Measurements from ENCODE around the gene DIPK1A.
A peak's percentile ranks its signal among the peaks of the same experiment; 100 is the strongest.

The DIPK1A gene

DNA sequence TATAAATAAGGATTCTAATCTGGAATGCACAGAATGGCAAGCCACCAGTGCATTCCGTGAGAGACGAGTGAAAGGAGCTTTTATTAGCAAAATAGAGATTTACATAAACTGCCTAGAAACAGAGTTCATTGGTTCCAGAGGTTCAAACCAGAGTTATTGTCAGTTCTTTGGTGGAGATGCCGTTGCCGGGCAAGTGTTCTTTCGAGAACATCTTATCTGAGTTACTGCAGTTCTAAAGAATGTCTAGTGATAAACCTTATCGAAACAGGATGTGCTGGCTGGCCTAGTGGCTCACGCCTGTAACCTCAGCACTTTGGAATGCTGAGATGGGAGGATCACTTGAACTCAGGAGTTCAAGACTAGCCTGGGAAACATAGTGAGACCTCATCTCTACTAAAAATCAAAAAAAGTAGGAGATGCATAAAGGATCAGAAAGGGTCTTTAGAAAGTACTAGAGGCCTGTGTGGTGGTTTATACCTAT is 156.5 kb downstream of the DIPK1A start:
- TF ChIP-seq EP300 (IDR thresholded peaks at IDR 0.05; ENCODE audit: borderline replicate concordance) (peak; percentile 50; the same call in 1 of the 2 replicates), RAD21 (IDR thresholded peaks at IDR 0.05; ENCODE audit: low read depth) (no peak), ZBTB7A (IDR thresholded peaks at IDR 0.05; ENCODE audit: low read depth) (no peak), TEAD4 (IDR thresholded peaks at IDR 0.05) (peak; percentile 49; the same call in 1 of the 2 replicates), TCF12 (IDR thresholded peaks at IDR 0.05; ENCODE audit: low read depth) (0 out of 2 replicates have a peak, but pooled peaks have one; percentile 10), CEBPB (IDR thresholded peaks at IDR 0.05) (no peak), FOXM1 (IDR thresholded peaks at IDR 0.05; ENCODE audit: borderline replicate concordance, low read depth) (no peak), CREB1 (IDR thresholded peaks at IDR 0.05; ENCODE audit: low read depth) (no peak), TAF1 (IDR thresholded peaks at IDR 0.05; ENCODE audit: low read depth) (no peak), EGR1 (IDR thresholded peaks at IDR 0.05) (no peak), NFIC (IDR thresholded peaks at IDR 0.05) (no peak)
- TF ChIP-seq, protein P1, sequence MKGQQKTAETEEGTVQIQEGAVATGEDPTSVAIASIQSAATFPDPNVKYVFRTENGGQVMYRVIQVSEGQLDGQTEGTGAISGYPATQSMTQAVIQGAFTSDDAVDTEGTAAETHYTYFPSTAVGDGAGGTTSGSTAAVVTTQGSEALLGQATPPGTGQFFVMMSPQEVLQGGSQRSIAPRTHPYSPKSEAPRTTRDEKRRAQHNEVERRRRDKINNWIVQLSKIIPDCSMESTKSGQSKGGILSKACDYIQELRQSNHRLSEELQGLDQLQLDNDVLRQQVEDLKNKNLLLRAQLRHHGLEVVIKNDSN (IDR thresholded peaks at IDR 0.05): no peak
- TF ChIP-seq, protein P2, sequence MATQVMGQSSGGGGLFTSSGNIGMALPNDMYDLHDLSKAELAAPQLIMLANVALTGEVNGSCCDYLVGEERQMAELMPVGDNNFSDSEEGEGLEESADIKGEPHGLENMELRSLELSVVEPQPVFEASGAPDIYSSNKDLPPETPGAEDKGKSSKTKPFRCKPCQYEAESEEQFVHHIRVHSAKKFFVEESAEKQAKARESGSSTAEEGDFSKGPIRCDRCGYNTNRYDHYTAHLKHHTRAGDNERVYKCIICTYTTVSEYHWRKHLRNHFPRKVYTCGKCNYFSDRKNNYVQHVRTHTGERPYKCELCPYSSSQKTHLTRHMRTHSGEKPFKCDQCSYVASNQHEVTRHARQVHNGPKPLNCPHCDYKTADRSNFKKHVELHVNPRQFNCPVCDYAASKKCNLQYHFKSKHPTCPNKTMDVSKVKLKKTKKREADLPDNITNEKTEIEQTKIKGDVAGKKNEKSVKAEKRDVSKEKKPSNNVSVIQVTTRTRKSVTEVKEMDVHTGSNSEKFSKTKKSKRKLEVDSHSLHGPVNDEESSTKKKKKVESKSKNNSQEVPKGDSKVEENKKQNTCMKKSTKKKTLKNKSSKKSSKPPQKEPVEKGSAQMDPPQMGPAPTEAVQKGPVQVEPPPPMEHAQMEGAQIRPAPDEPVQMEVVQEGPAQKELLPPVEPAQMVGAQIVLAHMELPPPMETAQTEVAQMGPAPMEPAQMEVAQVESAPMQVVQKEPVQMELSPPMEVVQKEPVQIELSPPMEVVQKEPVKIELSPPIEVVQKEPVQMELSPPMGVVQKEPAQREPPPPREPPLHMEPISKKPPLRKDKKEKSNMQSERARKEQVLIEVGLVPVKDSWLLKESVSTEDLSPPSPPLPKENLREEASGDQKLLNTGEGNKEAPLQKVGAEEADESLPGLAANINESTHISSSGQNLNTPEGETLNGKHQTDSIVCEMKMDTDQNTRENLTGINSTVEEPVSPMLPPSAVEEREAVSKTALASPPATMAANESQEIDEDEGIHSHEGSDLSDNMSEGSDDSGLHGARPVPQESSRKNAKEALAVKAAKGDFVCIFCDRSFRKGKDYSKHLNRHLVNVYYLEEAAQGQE (IDR thresholded peaks at IDR 0.05; ENCODE audit: low read depth): no peak
- TF ChIP-seq, protein P3, sequence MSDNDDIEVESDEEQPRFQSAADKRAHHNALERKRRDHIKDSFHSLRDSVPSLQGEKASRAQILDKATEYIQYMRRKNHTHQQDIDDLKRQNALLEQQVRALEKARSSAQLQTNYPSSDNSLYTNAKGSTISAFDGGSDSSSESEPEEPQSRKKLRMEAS (IDR thresholded peaks at IDR 0.05): no peak

DNA sequence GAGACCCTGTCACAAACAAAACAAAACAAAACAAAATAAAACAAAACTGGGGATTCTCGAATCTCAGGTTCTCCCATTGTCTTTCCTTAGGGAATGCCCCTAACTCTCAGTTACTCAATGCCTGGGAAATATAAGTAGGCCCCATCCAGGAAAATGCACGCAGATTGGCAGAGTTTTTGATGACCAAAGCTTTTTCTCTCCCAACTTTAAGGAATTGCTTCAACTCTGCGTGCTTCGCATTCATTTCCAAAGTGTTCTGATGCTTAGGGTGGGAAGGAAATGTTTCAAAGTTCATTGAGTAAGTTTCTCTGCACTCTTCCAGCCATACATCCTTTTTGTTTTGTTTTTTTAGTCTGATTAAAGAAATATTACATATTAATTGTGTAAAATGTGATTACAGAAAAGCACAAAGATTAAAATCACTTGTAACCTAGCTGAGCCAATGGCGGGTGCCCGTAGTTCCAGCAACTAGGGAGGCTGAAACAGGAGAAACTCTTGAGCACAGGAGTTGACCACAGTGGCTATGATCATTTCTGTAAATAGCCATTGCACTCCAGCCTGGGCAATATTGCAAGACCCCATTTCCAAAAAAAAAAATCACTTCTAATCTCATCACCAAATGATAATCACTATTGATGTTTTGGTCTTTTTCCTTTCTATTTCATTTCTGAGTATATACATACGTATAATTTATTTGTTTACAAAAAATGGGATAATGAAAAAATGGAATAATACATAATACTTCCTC is 157.9 kb downstream of the DIPK1A start:
- TF ChIP-seq TCF12 (IDR thresholded peaks at IDR 0.05; ENCODE audit: low read depth) (no peak), FOXM1 (IDR thresholded peaks at IDR 0.05; ENCODE audit: borderline replicate concordance, low read depth) (no peak), RAD21 (IDR thresholded peaks at IDR 0.05; ENCODE audit: low read depth) (no peak), TEAD4 (IDR thresholded peaks at IDR 0.05) (no peak), TAF1 (IDR thresholded peaks at IDR 0.05; ENCODE audit: low read depth) (no peak), ZBTB7A (IDR thresholded peaks at IDR 0.05; ENCODE audit: low read depth) (no peak), YY1 (IDR thresholded peaks at IDR 0.05; ENCODE audit: low read depth) (no peak), NFIC (IDR thresholded peaks at IDR 0.05) (no peak), CREB1 (IDR thresholded peaks at IDR 0.05; ENCODE audit: low read depth) (no peak), EGR1 (IDR thresholded peaks at IDR 0.05) (no peak), EP300 (IDR thresholded peaks at IDR 0.05; ENCODE audit: borderline replicate concordance) (no peak), CEBPB (IDR thresholded peaks at IDR 0.05) (no peak)
- TF ChIP-seq, protein P2 (IDR thresholded peaks at IDR 0.05; ENCODE audit: low read depth): no peak
- TF ChIP-seq, protein P3 (IDR thresholded peaks at IDR 0.05): no peak
- TF ChIP-seq, protein P1 (IDR thresholded peaks at IDR 0.05): no peak

DNA sequence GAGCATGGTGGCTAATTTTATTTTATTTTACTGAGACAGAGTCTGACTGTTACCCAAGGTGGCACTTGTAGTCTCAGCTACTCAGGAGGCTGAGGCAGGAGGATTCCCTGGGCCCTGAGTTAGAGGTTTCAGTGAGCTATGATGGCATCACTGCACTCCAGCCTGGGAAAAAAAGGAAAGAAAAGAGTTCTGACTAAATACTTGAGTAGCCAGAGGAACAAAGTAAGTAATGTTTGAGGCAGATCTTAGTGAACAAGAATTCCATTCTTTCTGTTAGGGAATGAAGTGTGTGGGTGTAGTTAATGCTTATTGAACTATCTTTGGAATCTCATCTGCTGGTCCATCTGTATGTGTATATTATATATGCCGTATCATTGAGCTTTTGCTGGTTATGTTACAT is 163.3 kb downstream of the DIPK1A start:
- TF ChIP-seq RAD21 (IDR thresholded peaks at IDR 0.05; ENCODE audit: low read depth) (no peak), EP300 (IDR thresholded peaks at IDR 0.05; ENCODE audit: borderline replicate concordance) (no peak), TEAD4 (IDR thresholded peaks at IDR 0.05) (no peak), YY1 (IDR thresholded peaks at IDR 0.05; ENCODE audit: low read depth) (no peak), EGR1 (IDR thresholded peaks at IDR 0.05) (no peak)

DNA sequence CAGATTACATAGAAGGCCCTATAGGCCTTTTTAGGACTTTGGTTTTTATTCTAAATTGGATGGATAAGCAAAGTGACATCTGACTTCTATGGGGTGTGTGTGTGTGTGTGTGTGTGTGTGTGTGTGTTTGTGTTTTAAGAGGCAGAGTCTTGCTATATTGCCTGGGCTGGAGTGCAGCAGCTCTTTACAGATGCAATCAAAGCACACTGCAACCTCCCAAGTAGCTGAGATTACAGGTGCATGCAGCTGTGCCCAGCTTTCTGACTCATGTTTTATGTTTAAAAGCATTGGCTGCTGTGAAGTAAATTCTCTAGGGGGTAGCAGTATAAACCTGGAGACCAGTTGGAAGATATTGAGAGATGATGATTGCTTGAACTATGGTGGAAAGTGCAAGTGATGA is 164.0 kb downstream of the DIPK1A start:
- TF ChIP-seq FOXM1 (IDR thresholded peaks at IDR 0.05; ENCODE audit: borderline replicate concordance, low read depth): no peak
- TF ChIP-seq EP300 (IDR thresholded peaks at IDR 0.05; ENCODE audit: borderline replicate concordance): no peak
- no peak for TF ChIP-seq TAF1 (IDR thresholded peaks at IDR 0.05; ENCODE audit: low read depth)
- TF ChIP-seq RAD21 (IDR thresholded peaks at IDR 0.05; ENCODE audit: low read depth): no peak
- no peak for TF ChIP-seq TCF12 (IDR thresholded peaks at IDR 0.05; ENCODE audit: low read depth)
- TF ChIP-seq, protein P3 (IDR thresholded peaks at IDR 0.05): no peak
- TF ChIP-seq, protein P1 (IDR thresholded peaks at IDR 0.05): no peak

DNA sequence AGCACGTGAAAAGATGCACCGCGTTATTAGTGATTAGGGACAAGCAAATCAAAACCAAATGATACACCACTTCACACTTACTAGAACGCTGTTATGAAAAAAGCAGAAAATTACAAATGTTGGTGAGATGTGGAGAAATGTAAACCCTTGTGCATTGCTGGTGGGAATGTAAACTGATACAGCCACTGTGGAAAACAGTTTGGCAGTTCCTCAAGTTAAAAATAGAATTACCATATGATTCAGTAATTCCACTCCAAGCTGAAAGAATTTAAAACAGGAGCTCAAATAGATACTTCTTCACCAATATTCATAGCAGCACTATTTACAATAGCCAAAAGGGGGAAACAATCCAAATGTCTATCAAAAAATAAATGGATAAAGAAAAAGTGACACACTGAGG is 166.1 kb downstream of the DIPK1A start:
- TF ChIP-seq TEAD4 (IDR thresholded peaks at IDR 0.05): no peak
- TF ChIP-seq CEBPB (IDR thresholded peaks at IDR 0.05): no peak
- no peak for TF ChIP-seq TCF12 (IDR thresholded peaks at IDR 0.05; ENCODE audit: low read depth)
- TF ChIP-seq CREB1 (IDR thresholded peaks at IDR 0.05; ENCODE audit: low read depth): no peak
- no peak for TF ChIP-seq ZBTB7A (IDR thresholded peaks at IDR 0.05; ENCODE audit: low read depth)
- TF ChIP-seq, protein P3 (IDR thresholded peaks at IDR 0.05): no peak
- no peak for TF ChIP-seq YY1 (IDR thresholded peaks at IDR 0.05; ENCODE audit: low read depth)
- TF ChIP-seq, protein P1 (IDR thresholded peaks at IDR 0.05): no peak
- TF ChIP-seq RAD21 (IDR thresholded peaks at IDR 0.05; ENCODE audit: low read depth): no peak
- TF ChIP-seq TAF1 (IDR thresholded peaks at IDR 0.05; ENCODE audit: low read depth): no peak
- TF ChIP-seq FOXM1 (IDR thresholded peaks at IDR 0.05; ENCODE audit: borderline replicate concordance, low read depth): no peak
- no peak for TF ChIP-seq NFIC (IDR thresholded peaks at IDR 0.05)
- TF ChIP-seq EP300 (IDR thresholded peaks at IDR 0.05; ENCODE audit: borderline replicate concordance): no peak
- TF ChIP-seq, protein P2 (IDR thresholded peaks at IDR 0.05; ENCODE audit: low read depth): no peak
- TF ChIP-seq EGR1 (IDR thresholded peaks at IDR 0.05): no peak
